Measurements from ENCODE around the gene EEA1.
"Not testable (repeated sequence)": the region's sequence is repeated elsewhere in the genome, so short reads cannot be mapped to it uniquely, and the experiment has no call there.

Gene EEA1

DNA sequence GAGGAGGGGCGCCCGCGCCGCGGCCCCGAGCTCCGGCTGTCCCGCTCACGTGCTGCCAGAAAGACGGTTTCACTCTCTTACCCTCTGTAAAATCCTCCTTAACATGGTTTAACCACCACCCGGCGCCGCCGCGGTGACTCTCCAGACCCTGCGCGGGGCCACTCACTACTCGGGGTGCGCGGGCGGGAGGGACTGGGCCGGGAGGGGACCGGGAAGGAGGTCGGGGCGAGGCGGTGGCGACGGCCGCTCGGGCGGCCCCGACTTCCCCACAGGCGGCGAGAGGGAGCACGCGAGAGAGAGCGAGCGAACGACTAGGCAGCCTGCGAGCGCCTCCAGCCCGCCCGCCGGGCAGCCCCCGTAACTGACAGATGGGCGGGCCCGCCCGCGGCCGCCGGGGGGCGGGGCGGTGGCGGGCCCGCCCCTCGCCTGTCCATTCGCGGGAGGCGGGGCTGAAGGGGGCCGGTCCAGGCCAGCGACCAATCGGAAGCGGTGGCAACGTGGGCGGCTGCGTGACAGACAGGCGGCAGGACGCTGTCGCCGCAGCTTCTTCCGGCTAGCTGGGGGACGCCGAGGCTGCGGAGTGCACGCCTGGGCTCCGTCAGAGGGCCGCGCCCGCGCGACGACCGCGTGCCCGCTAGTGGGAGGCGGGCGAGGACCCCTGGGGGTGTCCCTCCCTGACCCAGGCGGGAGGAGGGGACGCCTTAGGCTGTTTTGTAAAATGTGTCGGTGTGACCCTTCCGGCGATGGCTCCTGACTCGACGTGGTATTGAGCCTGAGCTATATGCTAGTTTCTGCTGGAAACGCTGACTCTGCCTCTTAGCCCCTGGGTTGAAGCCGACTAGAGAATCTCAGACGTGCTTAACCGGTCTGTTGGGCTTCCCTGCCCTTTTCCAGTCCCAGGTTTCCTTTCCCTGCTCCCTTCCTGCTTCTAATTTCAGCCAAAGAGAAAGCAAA is at the start of gene EEA1:
EEA1 (minus strand) TSS at position 334 of the 954 bp plus-strand sequence; CDS start at position 105, 229 bp downstream.
- DNase-seq (ENCODE audit: low spot score), result peak; percentile 96

DNA sequence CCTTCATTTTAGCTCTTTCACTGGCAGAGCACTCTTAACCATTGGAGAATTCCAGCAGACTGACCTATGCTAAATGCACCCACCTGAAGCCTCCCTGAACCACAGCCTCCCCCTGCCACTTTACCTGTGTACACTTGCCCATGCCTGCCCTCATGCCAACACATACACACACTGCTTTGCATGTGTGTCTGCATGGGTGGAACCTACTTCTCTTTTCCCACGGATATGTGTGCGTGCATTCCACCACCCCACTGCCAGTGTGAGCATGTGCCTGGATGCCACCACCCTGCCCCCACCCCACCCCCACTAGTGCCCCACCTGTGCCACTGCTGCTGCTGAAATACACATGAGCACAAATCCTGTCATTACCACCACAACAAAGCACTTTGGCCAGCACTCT is 49.5 kb upstream of the EEA1 start:
- no peak for DNase-seq (ENCODE audit: low spot score)

DNA sequence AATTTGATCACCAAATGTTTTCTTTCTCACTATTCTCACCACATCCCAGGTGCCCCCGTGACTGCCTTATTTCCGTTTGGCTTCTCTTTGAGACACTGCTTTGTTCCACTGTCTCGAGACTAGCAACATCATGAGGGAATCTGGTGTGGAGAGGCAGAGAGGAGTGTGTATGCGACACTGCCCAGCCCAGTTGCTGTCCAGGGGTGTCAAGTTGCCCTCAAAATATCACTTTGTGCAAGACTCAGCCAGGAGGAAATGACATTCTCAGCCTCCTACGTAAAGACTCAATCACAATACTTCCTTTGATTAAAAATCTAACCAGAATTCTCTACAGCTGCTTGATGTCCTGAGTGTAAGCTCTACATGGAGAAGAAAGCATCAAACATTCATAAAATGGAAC is 48.2 kb upstream of the EEA1 start:
- no peak for DNase-seq (ENCODE audit: low spot score)

DNA sequence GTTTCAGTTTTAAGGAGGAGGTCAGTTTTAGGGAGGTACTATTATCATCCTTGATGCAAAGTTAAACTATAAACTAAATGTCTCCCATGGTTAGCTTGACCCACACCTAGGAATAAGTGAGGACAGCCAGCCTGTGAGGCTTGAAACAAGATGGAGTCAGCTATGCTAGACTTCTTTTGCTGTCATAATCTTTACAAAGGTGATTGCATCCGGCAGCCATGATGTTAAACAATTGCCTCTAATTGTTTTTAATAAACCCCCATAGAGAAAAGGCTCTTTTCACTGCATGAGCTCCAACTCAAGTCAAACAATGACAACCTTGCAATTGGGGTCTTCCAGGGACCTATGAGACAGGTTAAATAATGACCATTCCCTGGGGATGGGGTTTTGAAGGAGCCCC is 45.7 kb upstream of the EEA1 start:
- no peak for DNase-seq (ENCODE audit: low spot score)

DNA sequence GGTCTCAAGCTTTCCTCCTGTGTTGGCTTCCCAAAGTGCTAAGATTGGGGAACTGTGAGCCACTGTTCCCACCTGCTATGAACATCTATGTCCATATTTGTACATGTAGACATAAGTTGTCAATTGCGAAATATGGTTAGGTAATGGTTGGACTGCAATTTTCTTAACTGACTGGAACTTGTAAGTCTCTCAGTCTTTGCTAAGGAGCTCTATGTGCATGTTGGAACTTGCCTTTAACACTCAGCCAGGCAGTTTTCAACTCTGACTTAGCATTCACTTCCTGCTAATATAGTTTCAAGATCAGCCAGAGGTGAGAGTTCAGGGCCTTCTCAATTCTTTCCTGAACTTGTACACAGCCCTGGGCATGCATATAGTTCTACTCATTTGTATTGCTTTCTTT is 44.5 kb upstream of the EEA1 start:
- no peak for DNase-seq (ENCODE audit: low spot score)

DNA sequence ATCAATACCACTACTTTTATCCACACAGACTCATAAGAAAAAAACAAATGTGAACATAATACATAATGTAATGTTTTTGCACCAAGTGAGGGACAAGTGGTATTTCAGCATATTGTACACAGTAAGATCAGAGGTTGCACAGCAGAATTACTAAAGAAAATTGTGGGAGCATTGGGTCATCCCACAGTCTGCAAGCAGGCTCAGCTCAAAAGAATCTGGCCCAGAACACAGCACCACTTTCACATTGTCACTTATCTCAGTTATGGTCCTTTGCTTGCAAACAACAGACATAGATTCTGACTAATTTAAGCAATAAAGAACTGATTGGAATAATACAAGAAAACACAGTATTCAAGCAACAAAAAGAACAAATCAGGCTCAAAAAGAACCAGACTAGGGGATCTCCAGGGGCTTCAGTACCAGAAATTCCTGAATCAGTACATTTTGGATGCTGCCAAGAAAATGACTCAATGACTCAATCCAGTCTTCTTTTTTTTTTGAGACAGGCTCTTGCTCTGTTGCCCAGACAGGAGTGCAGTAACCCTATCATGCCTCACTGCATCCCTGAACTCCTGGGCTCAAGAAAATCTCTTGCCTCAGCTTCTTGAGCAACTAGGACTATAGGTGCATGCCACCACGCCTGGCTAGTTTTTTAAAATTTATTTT is 42.9 kb upstream of the EEA1 start:
- no peak for DNase-seq (ENCODE audit: low spot score)

DNA sequence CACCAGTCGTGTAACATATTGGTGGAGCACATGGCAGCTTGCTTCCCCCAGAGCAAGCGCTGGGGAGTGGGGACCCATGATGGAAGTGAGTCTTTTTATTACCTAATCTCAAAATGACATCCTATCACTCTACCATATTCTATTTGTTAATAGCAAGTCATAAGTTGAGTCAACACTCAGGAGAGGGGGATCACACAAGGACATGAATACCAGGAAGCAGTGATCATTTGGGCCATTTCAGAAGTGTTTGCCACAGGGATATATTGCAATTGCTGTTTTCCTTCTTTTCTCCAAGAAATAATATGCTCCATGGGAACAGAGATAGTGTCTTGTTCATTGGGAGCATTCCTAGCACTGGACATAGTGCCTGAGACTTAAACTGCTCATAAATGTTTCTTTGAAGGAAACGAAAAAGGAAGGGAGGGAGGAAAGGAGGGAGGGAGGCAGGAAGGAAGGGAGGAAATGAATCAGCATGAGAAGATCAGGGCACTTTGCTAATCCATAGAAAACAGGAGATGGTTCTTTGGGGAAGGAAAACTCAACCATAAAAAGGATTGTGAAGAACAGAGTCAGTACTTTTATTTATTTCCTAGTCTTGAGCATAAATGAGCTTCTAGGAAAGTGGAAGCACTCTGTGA is 39.2 kb upstream of the EEA1 start:
- no peak for DNase-seq (ENCODE audit: low spot score)

DNA sequence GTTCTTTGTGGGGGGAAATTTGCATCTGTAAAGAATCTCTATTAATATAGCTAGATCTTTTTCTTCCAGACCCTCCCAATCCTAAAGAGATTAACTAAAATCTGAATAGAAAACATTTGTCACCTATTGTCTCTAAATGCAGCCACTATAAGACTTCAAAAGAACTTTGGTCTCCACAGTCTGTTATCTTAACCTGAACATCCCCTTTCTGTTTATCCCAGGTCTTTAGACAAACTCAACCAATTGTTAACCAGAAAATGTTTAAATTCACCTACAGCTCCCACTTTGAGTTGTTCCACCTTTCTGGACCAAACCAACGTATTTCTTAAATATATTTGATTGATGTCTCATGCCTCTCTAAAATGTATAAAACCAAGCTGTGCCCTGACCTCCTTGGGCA is 35.3 kb upstream of the EEA1 start:
- not testable (repeated sequence) for DNase-seq (ENCODE audit: low spot score)

DNA sequence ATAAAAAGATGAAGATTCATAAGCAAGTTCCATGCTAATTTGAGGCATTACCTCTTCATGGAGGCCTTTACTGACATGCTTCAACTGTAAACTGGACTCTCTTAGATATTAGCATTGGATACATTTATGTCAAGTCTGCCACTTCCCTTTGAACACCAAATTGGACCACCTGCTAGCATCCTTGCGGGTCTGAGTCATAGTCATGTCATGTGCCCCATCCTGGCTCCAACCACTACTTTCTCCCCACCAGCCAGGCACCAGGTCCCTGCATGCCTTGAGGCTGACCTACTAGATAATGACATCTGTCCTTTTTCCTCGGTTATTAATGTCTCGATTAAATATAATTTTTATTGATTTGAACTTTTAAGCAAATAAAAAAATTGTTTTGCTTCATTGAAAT is 32.9 kb upstream of the EEA1 start:
- DNase-seq (ENCODE audit: low spot score), result no peak

DNA sequence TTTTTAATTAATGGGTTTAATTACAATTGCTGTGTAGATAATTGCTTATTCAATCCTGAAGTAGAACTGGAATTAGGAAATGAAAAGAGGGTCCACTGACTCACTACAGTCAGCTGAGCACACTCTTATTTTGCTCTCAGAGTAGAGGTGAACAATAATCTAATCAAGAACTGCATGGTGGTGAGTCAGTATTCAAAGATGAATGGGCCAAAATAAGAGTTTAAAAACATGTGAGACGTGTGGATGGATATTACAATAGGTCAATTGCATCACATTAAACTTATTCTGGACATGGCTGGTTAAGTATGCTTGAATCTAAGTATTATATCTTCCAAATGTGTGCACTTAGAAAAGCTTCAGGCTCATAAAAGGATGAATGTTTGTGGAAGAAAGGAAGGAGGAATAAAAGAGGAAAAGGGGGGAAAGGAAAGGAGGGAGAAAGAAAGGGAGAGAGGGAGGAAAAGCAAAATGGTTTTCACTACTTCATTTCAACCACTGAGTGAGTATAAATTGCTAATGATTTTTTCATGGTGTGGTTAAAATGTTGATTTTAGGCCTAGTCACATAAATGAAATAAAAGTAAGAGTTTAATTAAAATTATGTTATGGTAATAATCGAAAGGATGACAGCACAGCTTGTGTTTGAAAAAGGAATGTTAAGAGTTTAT is 27.0 kb upstream of the EEA1 start:
- DNase-seq (ENCODE audit: low spot score), result no peak

DNA sequence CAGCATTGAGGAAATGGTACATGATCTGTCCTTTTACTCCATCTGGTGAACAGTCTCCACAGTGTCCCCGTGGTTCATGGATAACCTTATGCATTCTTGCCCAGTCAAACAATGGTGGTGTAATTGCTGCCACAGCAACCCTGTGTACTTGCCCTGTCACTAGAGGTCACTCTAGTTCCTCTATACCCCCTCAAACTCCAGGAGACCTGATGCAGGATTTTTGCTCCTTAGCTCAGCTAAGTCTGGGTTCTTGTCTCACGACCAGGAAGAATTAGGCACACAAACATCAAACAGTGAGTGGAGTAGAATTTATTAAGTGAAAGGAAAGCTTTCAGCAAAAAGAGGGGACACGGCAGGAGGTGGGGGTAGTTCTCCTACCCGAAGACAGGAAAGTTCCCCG is 24.7 kb upstream of the EEA1 start:
- peak; percentile 24 for DNase-seq (ENCODE audit: low spot score)

DNA sequence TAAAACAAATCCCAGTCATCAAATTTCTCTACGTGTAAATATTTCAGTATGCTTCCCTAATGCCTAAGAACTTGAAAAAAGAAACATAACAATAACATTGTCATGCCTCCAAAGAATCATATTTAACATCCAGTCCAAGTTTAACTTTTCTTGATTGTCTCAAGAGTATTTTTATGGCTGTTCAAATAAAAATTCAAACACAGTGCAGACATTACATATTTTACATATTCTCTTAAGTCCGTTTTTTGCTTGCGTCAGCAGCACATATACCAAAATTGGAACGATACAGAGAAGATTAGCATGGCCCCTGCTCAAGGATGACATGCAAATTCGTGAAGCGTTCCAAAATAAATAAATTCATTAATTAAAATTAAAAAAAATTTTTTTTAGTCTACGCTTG is 23.3 kb upstream of the EEA1 start:
- no peak for DNase-seq (ENCODE audit: low spot score)

DNA sequence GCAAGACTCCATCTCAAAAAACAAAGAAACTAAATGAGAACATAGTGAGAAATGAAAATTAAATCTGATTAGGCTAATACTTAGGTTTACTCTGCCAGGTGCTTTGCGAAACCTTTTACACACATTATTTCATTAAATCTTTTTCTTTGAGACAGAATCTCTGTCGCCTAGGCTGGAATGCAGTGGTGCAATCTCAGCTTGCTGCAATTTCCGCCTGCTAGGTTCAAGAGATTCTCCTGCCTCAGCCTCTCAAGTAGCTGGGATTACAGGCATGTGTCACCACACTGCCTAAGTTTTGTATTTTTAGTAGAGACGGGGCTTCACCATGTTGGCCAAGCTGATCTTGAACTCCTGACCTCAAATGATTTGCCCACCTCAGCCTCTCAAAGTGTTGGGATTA is 21.9 kb upstream of the EEA1 start:
- DNase-seq (ENCODE audit: low spot score), result no peak

DNA sequence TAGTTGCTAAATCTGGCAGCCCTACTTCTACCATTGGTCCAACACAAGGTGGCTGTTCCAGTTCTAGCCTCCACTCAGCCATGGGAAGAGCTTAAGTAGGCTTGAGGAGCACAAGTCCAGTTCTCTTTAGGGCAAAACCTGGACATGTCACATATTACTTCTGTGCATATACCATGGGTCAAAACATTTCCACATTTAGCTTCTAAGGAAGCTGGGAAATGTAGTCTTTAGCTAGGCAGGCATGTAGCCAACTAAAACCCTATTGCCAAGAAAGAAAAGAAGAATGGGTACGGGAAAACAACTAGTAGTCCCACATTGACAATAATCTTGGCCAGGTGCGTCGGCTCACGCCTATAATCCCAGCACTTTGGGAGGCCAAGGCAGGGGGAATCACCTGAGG is 20.9 kb upstream of the EEA1 start:
- no peak for DNase-seq (ENCODE audit: low spot score)

DNA sequence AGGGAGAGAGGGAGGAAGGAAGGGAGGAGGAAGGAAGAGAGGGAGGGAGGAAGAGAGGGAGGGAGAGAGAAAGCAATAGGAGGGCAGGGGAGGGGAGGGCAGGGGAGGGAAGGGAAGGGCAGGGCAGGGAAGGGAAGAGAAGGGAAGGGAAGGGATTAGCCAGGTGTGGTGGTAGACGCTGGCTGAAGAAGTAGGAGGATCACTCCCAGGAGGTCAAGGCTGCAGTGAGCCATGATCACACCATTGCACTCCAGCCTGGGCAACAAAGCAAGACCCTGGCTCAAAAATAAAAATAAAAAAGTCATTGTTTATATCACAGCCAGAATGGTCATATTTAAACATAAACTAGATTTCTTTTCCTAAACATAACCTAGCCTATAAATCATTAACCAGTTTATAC is 20.4 kb upstream of the EEA1 start:
- no peak for DNase-seq (ENCODE audit: low spot score)

DNA sequence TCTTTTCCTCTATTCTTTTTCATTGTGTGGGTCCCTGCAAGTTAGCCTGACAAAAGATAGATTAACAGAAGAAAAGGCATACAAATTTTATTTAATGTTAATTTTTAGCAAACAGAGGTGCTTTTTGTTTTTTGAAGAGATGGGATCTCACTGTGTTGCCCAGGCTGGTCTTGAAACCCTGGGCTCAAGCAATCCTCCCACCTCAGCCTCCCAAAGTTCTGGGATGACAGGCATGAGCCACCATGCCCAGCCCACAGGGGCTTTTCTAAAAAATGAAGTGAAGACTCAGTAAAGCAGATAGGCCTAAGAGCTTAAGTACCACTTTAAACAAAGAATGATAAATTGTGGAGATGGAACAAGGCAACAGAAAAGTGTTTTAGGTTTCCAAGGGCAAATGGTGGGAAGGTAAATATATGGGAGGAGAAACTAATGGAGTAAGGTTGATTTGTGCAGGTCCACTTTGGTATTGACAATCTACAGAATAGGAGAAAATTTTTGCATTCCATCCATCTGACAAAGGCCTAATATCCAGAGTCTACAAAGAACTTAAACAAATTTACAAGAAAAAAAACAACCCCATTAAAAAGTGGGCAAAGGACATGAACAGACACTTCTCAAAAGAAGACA is 18.6 kb upstream of the EEA1 start:
- no peak for DNase-seq (ENCODE audit: low spot score)

DNA sequence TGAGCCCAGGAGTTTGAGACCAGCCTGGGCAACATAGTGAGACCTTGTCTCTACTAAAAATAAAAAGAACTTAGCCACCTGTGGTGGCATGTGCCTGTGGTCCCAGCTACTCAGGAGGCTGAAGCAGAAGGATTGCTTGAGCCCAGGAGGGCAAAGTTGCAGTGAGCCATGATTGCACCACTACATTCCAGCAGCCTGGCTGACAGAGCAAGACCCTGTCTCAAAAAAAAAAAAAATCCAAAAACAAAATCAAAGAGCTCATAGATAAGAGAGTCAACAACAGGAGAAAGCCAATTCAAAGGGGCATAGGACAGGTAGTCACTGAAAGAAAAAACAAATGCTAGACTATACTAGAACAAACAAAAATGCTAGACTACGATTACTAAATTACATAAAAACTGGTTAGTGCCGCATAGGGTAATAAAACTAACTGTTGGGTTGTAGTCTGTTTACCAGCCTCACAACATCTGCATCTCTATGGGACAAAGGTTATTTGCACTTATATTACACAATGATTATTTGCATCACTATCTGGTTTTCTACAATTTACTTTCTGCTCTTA is 16.6 kb upstream of the EEA1 start:
- no peak for DNase-seq (ENCODE audit: low spot score)

DNA sequence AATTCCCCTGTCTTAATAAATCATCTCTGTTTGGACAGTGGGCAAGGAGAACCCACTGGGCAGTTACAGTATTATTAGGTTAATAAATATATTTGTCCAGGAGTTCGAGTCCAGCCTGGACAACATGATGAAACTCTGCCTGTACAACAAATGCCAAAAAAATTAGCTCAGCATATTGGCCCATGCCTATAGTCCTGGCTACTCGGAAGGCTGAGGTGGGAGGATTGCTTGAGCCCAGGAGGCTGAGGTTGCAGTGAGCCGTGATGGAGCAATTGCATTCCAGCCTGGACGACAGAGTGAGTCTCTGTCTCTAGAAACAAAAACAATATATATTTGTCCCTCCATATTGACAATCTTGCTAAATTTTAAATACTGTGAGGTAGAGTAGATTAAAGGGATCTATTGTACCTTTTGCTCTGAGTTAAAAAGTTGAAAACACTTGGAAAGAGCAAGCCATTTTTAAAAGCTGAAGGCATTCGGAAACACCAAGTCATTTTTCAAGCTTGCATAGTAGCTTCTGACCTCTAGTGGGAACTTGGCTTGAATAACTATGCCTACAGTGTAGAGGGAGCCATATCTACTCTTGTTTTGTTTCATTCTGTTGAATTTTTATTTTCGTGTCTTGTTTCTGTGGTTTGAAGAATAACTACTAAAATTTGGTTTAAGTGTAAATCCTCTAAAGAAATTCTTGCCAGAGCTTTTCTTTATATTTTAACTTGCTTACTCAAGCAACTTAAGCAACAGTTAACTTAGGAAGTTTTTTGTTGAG is 14.6 kb upstream of the EEA1 start:
- peak; percentile 31 for DNase-seq (ENCODE audit: low spot score)

DNA sequence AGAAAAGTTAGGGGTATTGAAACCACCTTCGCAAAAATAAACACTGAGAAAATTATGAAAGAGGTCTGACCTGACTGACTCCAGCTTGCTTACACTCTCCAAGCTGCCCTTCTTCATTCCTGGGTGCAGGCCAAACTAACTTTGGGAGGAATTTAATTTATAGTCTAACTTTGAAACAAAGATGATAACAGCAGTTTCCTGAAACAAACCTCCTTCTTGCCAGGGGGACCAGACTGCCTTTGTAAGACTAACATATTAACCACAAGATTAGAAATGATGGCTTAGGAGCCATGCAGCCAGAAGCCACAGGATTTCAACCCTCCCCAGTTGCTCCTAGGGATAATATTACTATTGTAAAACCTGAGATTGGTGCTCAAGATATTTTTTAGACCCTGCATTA is 13.8 kb upstream of the EEA1 start:
- DNase-seq (ENCODE audit: low spot score), result no peak

DNA sequence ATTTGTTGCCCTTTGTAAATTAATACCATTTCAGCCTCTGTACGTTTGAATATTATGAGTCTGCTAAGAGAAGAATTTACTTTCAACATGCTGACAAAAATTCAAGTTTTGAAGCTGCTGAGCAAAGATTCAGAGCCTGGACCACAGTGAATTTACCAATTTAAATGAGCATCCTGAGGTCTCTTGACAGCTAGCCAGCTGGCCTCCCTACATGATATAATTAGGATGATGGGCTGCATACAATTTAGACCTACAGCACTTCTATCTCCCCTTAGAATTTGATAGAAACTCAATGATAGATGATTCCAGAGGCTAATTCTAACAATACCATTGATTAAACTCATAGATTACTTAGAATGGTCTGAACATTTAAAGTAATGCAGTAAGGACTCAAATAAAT is 10.0 kb upstream of the EEA1 start:
- DNase-seq (ENCODE audit: low spot score), result no peak

DNA sequence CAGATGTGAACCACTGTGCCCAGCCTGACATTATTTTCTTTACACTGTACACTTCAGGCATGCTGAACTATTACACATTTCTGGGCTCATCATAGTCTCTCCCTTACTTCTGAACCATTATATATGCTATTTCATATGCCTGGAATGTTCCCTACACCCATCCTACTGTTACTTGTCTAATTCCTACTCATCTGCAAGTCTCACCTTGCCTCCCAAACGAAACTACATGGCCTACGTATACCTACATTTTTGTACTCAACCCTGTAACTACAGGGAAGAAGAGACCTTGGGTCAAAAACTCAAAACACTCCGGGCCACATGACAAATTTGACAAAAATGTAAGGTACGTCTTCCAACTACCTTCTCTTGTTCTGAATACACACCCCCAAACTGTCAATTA is 9.5 kb upstream of the EEA1 start:
- DNase-seq (ENCODE audit: low spot score), result no peak

Data from NAMALWA (cell line).